Esophagus (tissue), 2 donors: ENCODE data around the gene HBG1. TPM values are rescaled to one million over a fixed set of nuclear protein-coding genes. Genes with fewer than 3 reads are reported as not detected.

ENCODE experiments used
- H3K27ac ChIP-seq, 2 donors: one replicate each; pipeline ENCODE4 v1.5.1; 2013; ENCODE audit warnings: low read depth in 2 of 2, mild to moderate bottlenecking in 2 of 2, inconsistent platforms in 1 of 2, low read length in 1 of 2, moderate library complexity in 1 of 2
- H3K27me3 ChIP-seq, 2 donors: one replicate each; pipeline ENCODE4 v1.6.1; 2013; ENCODE audit warnings: low read length in 2 of 2, control low read depth in 1 of 2, mild to moderate bottlenecking in 1 of 2; ENCODE audit not compliant: insufficient read depth in 2 of 2, control insufficient read depth in 1 of 2
- H3K36me3 ChIP-seq, 2 donors: one replicate each; pipeline ENCODE4 v1.6.1; 2013; ENCODE audit warnings: low read length in 1 of 2; ENCODE audit not compliant: control insufficient read depth in 2 of 2, insufficient read depth in 2 of 2
- H3K4me1 ChIP-seq, 2 donors: one replicate each; pipeline ENCODE4 v1.6.1; 2013; ENCODE audit warnings: low read length in 1 of 2; ENCODE audit not compliant: control insufficient read depth in 2 of 2, insufficient read depth in 2 of 2
- H3K4me3 ChIP-seq, 2 donors: one replicate each; pipeline ENCODE4 v1.5.1; 2013; ENCODE audit warnings: low read length in 2 of 2, mild to moderate bottlenecking in 2 of 2, low read depth in 1 of 2, moderate library complexity in 1 of 2
- H3K9me3 ChIP-seq, 2 donors: one replicate each; pipeline ENCODE4 v1.6.1; 2013; ENCODE audit warnings: mild to moderate bottlenecking in 2 of 2, low read depth in 1 of 2, low read length in 1 of 2, moderate library complexity in 1 of 2; ENCODE audit not compliant: control insufficient read depth in 2 of 2, insufficient read depth in 1 of 2
- WGBS, 2 donors: extraction: QIAGEN DNeasy Blood & Tissue Kit; methylation state at CpG; one replicate each; pipeline ENCODE4 v1.1.7; 2013; 5-methylcytosine and 5-hydroxymethylcytosine counted together
- polyA plus RNA-seq, 2 donors: library from polyadenylated mRNA; stranded (reverse); fragments of 200-250 nt; gene quantifications; one replicate each; pipeline ENCODE4 v1.2.3, GENCODE V29; 2013
- donor health status: healthy with polysubstance abuse.
- donor health status: Bipolar disorder and iron deficiency.

The HBG1 gene
- polyA plus RNA-seq, 2 donors, result not detected

DNA sequence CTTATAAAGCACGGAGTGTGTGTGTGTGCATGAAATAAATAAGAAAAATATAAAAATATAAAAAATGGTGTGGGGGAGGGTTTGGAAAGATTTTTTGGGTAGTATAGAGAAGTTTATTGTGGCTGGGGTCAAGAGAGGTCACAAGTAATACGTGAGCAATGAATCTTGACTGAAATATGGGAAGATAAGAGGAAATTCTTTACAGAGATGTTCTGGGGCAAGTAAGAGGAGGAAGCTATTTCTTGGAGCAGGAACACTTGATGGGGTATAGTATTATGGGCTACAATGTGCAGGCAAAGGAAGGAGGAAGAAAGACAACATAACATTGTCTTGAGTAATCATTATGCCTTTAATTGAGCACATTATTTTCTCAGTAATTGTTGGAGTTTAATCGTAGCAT, 17.5 kb downstream of the HBG1 start:
- Histone ChIP-seq H3K27me3 (no peaks in the 10 kb centered on the region), H3K4me3 (no peak overlapping the region), H3K36me3 (no peaks in the 10 kb centered on the region), H3K4me1 (no peaks in the 10 kb centered on the region), H3K27ac (no peak overlapping the region), H3K9me3 (peaks cover 0 to 2% of the 10 kb centered on the region in 2 donors)
- WGBS, 2 donors, result 64 to 73% methylated on average over 3 of the region's 3 CpGs

DNA sequence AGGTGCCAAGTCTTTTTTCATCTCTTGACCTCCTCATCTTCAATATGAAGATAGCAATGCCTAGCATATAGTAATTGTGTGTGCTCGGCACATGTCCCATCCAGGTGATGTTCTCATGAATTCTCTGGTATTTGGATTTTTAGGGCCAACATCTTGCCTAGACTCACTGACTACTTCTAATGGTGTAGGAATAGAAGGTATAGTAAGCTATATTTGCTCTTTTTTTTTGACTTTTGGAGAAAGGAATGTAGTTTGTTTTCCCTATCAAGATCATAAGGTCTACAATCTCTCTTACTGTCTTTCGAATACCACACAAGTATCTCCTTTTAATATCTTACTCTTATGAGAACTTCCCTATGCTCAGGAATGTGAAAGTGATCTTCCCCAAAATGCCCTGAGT, 18.5 kb downstream of the HBG1 start:
- Histone ChIP-seq H3K4me3 (no peak overlapping the region), H3K27me3 (no peaks in the 10 kb centered on the region), H3K36me3 (no peaks in the 10 kb centered on the region), H3K4me1 (no peaks in the 10 kb centered on the region), H3K9me3 (peaks cover 0 to 9% of the 10 kb centered on the region in 2 donors), H3K27ac (no peak overlapping the region)
- 83 to 95% methylated on average over 2 of the region's 2 CpGs for WGBS, 2 donors

DNA sequence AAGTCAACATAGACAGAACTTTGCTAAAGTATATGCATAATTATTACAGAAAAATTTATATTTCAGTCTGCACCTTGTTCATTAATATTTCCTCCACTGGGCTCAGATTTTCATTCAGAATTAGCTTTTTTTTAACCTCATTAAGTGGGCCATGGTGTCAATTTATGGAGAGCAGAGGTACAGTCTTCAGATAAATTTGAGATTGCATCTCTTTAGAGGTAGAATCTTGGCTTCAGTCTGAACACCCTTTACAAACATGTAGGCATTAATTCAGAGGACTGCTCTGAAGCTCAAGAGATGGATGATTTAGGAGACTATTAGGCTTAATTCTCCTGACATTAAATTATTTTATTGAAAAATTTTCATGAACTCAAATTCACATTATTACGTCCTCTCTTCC, 19.4 kb downstream of the HBG1 start:
- Histone ChIP-seq H3K36me3 (no peaks in the 10 kb centered on the region), H3K27me3 (no peaks in the 10 kb centered on the region), H3K4me3 (no peak overlapping the region), H3K4me1 (no peaks in the 10 kb centered on the region), H3K9me3 (peaks cover 0 to 9% of the 10 kb centered on the region in 2 donors), H3K27ac (no peak overlapping the region)
- 83 to 91% methylated on average over 1 of the region's 1 CpG for WGBS, 2 donors

DNA sequence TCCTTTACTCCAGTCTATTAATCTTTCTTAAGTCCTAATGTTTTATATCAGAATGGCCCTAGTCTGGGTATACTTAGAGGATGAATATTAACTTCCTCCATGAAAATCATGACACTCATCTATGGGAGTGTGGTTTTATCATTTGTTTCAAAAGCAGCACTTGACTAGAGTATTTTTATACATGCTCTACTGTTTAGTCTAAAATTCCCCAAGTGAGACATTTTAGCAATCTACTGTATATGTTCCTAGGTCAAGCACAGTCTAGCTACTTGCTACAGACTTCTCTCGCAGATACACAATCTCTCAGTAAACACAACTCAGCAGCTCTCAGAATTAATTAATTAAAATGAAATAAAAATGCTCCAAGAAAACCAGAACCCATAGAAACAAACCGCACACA, 19.9 kb downstream of the HBG1 start:
- Histone ChIP-seq H3K27ac (no peak overlapping the region), H3K9me3 (peaks cover 0 to 9% of the 10 kb centered on the region in 2 donors), H3K4me3 (no peak overlapping the region), H3K27me3 (no peaks in the 10 kb centered on the region), H3K4me1 (no peaks in the 10 kb centered on the region), H3K36me3 (no peaks in the 10 kb centered on the region)
- 75 to 77% methylated on average over 2 of the region's 2 CpGs for WGBS, 2 donors

DNA sequence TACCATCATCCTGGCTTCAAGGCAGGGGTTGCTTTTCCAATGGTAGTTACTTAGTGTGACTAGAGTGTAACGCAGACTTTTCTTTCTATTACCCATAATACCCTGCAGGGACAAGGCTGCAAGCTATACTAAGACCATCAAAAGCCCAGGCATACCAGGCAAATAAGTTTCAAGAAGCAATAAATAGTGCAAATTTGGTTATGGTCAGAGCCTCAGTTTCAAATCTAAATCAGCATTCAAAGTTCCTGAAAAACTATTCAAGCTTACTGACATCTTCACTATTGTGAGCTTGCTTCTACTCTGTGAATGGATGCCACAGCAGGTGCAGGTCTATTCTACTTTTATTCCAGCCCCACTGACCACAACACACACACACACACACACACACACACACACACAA, 20.3 kb downstream of the HBG1 start:
- Histone ChIP-seq H3K4me3 (no peak overlapping the region), H3K9me3 (peaks cover 0 to 9% of the 10 kb centered on the region in 2 donors), H3K27me3 (no peaks in the 10 kb centered on the region), H3K36me3 (no peaks in the 10 kb centered on the region), H3K27ac (no peak overlapping the region), H3K4me1 (no peaks in the 10 kb centered on the region)
- WGBS, 2 donors, result 80 to 88% methylated on average over 1 of the region's 1 CpG

DNA sequence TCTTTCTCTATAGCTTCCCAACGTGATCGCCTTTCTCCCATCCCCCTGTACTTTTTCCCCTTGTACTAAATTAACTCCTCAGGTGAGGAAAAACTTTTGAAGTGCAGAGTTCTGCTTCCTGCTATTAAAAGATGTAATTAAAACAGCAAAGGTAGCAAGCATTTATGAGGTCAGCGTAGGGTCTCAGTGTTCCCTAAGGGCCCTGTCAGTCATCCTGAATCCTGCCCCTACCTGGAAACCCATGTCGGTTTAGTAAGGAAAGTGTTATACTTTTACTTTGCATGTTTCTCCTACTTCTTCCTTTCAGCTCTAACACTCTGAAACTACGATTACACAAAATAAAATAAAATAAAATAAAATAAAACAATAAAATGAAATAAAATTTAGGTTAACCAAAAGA, 21.5 kb downstream of the HBG1 start:
- H3K9me3 ChIP-seq, result peaks cover 0 to 9% of the 10 kb centered on the region in 2 donors
- H3K27me3 ChIP-seq, result no peaks in the 10 kb centered on the region
- no peaks in the 10 kb centered on the region for H3K4me1 ChIP-seq
- H3K36me3 ChIP-seq, result no peaks in the 10 kb centered on the region
- H3K4me3 ChIP-seq, result no peak overlapping the region
- WGBS, 2 donors, result 60 to 73% methylated on average over 5 of the region's 5 CpGs
- no peak overlapping the region for H3K27ac ChIP-seq

DNA sequence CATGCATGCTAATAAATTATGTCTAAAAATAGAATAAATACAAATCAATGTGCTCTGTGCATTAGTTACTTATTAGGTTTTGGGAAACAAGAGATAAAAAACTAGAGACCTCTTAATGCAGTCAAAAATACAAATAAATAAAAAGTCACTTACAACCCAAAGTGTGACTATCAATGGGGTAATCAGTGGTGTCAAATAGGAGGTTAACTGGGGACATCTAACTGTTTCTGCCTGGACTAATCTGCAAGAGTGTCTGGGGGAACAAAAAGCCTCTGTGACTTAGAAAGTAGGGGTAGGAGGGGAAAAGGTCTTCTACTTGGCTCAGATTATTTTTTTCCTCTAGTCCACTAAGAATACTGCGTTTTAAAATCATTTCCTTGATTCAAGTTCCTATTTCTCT, 22.0 kb downstream of the HBG1 start:
- Histone ChIP-seq H3K27me3 (no peaks in the 10 kb centered on the region), H3K4me1 (no peaks in the 10 kb centered on the region)
- WGBS, 2 donors, result 31 to 38% methylated on average over 1 of the region's 1 CpG

DNA sequence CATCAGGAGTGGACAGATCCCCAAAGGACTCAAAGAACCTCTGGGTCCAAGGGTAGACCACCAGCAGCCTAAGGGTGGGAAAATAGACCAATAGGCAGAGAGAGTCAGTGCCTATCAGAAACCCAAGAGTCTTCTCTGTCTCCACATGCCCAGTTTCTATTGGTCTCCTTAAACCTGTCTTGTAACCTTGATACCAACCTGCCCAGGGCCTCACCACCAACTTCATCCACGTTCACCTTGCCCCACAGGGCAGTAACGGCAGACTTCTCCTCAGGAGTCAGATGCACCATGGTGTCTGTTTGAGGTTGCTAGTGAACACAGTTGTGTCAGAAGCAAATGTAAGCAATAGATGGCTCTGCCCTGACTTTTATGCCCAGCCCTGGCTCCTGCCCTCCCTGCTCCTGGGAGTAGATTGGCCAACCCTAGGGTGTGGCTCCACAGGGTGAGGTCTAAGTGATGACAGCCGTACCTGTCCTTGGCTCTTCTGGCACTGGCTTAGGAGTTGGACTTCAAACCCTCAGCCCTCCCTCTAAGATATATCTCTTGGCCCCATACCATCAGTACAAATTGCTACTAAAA, 22.8 kb downstream of the HBG1 start, which contains the start of gene HBB:
Gene HBB, minus strand, starts transcription at position 340 of the 579 bp plus-strand sequence. Its CDS starts 50 bp downstream, at position 290.
- H3K4me3 ChIP-seq, result no peak within 1 kb of the TSS
- no peaks in the 10 kb centered on the region for H3K27me3 ChIP-seq
- 71 to 82% methylated on average over 3 of the region's 3 CpGs for WGBS, 2 donors
- H3K9me3 ChIP-seq, result peaks cover 0 to 7% of the 10 kb centered on the region in 2 donors
- no peaks in the 10 kb centered on the region for H3K36me3 ChIP-seq
- no peak within 1 kb of the TSS for H3K27ac ChIP-seq
- H3K4me1 ChIP-seq, result no peaks in the 10 kb centered on the region

More for the DNA sequence above, 22.0 kb downstream of the HBG1 start:
- Histone ChIP-seq H3K9me3 (peaks cover 0 to 7% of the 10 kb centered on the region in 2 donors), H3K27ac (no peak overlapping the region), H3K36me3 (no peaks in the 10 kb centered on the region), H3K4me3 (no peak overlapping the region)

DNA sequence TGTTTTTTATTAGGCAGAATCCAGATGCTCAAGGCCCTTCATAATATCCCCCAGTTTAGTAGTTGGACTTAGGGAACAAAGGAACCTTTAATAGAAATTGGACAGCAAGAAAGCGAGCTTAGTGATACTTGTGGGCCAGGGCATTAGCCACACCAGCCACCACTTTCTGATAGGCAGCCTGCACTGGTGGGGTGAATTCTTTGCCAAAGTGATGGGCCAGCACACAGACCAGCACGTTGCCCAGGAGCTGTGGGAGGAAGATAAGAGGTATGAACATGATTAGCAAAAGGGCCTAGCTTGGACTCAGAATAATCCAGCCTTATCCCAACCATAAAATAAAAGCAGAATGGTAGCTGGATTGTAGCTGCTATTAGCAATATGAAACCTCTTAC, 24.2 kb downstream of the HBG1 start:
- Histone ChIP-seq H3K9me3 (peaks cover 0 to 7% of the 10 kb centered on the region in 2 donors), H3K27me3 (no peaks in the 10 kb centered on the region), H3K4me1 (no peaks in the 10 kb centered on the region), H3K27ac (no peak overlapping the region), H3K36me3 (no peaks in the 10 kb centered on the region), H3K4me3 (no peak overlapping the region)
- WGBS, 2 donors, result 57% methylated on average over 2 of the region's 2 CpGs
